Body of pancreas (tissue), 4 donors: ENCODE results near the gene GNL2. TPM values are rescaled to one million over a fixed set of nuclear protein-coding genes. Genes with fewer than 3 reads are reported as not detected.
A peak's percentile ranks its signal among the peaks of the same experiment; 100 is the strongest.

Experiments used
- ATAC-seq: fragments of 150-250 bp; one replicate; pipeline ENCODE4 v1.9.1; 2016
- DNase-seq, 4 donors: peaks; one replicate each; pipeline ENCODE4 v3.0.0-alpha.2; 2019
- H3K27ac ChIP-seq, 4 donors: fragments of 200-600 bp; sonication (generic); 1 replicate in 3 of 4; 2 replicates in 1 of 4; pipeline versions ENCODE4 v1.5.1 to v1.6.1; 2016 to 2019; ENCODE audit warnings: mild to moderate bottlenecking in 1 of 4, mixed read lengths in 1 of 4, moderate library complexity in 1 of 4
- H3K27me3 ChIP-seq, 2 donors: fragments of 200-600 bp; sonication (generic); one replicate each; pipeline ENCODE4 v1.6.0; 2016; ENCODE audit warnings: mild to moderate bottlenecking in 1 of 2
- H3K36me3 ChIP-seq, 2 donors: fragments of 200-600 bp; sonication (generic); replicated peaks in 1 of 2; 2 replicates each; pipeline ENCODE4 v1.5.1; 2016; ENCODE audit warnings: low read depth in 2 of 2; ENCODE audit not compliant: insufficient read depth in 1 of 2
- H3K4me1 ChIP-seq: fragments of 200-600 bp; sonication (generic); one replicate; pipeline ENCODE4 v1.6.0; 2016
- H3K4me3 ChIP-seq, 2 donors: fragments of 200-600 bp; sonication (generic); 1 replicate in 1 of 2; 2 replicates in 1 of 2; pipeline ENCODE4 v1.5.1; 2016 to 2019
- H3K9me3 ChIP-seq, 3 donors: fragments of 200-600 bp; sonication (generic); 1 replicate in 2 of 3; 2 replicates in 1 of 3; pipeline ENCODE4 v1.5.1; 2016
- CTCF ChIP-seq, 7 experiments: fragments of 450-650 bp in 4 of 7; fragments of 200-600 bp in 3 of 7; sonication (generic) in 3 of 7; IDR thresholded peaks; one replicate each; pipeline ENCODE4 v1.5.1; 2016 to 2019; ENCODE audit warnings: antibody characterized with exemption in 7 of 7
- POLR2A ChIP-seq, 3 donors: fragments of 450-650 bp; IDR thresholded peaks; one replicate each; pipeline ENCODE4 v1.6.1; 2016; ENCODE audit warnings: antibody characterized with exemption in 3 of 3, mild to moderate bottlenecking in 2 of 3
- WGBS, 2 donors: methylation state at CpG; one replicate each; pipeline ENCODE4 v1.1.5; 2017; 5-methylcytosine and 5-hydroxymethylcytosine counted together
- intact Hi-C: fragments of 100-400 bp; cut with DNase I; formaldehyde crosslinking; loops from one replicate; pipeline ENCODE4 v1.15.1; 2023
- total RNA-seq, 2 donors: library from RNA; depleted of rRNA; stranded (reverse); fragments of >200 nt; gene quantifications; one replicate each; pipeline ENCODE4 v1.1.0, GENCODE V29; 2016

The GNL2 gene
- total RNA-seq, 2 donors from 2014 or later = 22.8 to 33.0 TPM

GRCh38 chr1:37559080-37559479 lies 36.7 kb downstream of the GNL2 start:
- no peak for ATAC-seq
- WGBS, 2 donors = 85 to 97% methylated on average over 4 to 7 of the region's 7 CpGs

GRCh38 chr1:37558411-37558810 lies 37.3 kb downstream of the GNL2 start:
- Histone ChIP-seq H3K9me3 (no peaks in the 10 kb centered on the region), H3K27me3 (no peaks in the 10 kb centered on the region), H3K4me3 (no peak overlapping the region), H3K36me3 (peaks cover 0 to 2% of the 10 kb centered on the region in 2 donors), H3K4me1 (peaks cover 20% of the 10 kb centered on the region), H3K27ac (no peak overlapping the region)
- no peak for DNase-seq
- intact Hi-C loops = no loop called here
- WGBS, 2 donors = 82 to 92% methylated on average over 1 of the region's 1 CpG
- TF ChIP-seq CTCF (IDR thresholded peaks at IDR 0.05) (no peak), POLR2A (IDR thresholded peaks at IDR 0.05) (no peak)
- ATAC-seq = no peak

More at GRCh38 chr1:37559080-37559479, 36.7 kb downstream of the GNL2 start:
- no peaks in the 10 kb centered on the region for H3K27me3 ChIP-seq
- intact Hi-C loops = no loop called here
- no peak for DNase-seq
- H3K4me1 ChIP-seq = peaks cover 19% of the 10 kb centered on the region
- H3K27ac ChIP-seq = no peak overlapping the region
- TF ChIP-seq POLR2A (IDR thresholded peaks at IDR 0.05) (no peak), CTCF (IDR thresholded peaks at IDR 0.05) (no peak)
- H3K9me3 ChIP-seq = no peaks in the 10 kb centered on the region
- peaks cover 0 to 2% of the 10 kb centered on the region in 2 donors for H3K36me3 ChIP-seq
- H3K4me3 ChIP-seq = no peak overlapping the region

GRCh38 chr1:37557402-37557801 lies 38.3 kb downstream of the GNL2 start:
- DNase-seq (no peak), ATAC-seq (no peak)
- Histone ChIP-seq H3K27ac (peak overlapping the region in 3 of 4 donors; percentile 61 to 69 (median 63)), H3K4me1 (peaks cover 30% of the 10 kb centered on the region), H3K9me3 (no peaks in the 10 kb centered on the region), H3K27me3 (no peaks in the 10 kb centered on the region), H3K4me3 (peak overlapping the region in 1 of 2 donors; percentile 37), H3K36me3 (peaks cover 0 to 2% of the 10 kb centered on the region in 2 donors)
- 46 to 54% methylated on average over 3 of the region's 3 CpGs for WGBS, 2 donors
- intact Hi-C loops = no loop called here
- no peak for TF ChIP-seq POLR2A (IDR thresholded peaks at IDR 0.05)
- no peak for TF ChIP-seq CTCF (IDR thresholded peaks at IDR 0.05)

GRCh38 chr1:37556712-37557196 lies 39.0 kb downstream of the GNL2 start, which contains the start of gene DNALI1:
Gene DNALI1, plus strand, starts transcription at chr1:37556940. Its CDS starts 55 bp downstream, at chr1:37556995.
- WGBS, 2 donors = 1 to 6% methylated on average over 17 to 31 of the region's 31 CpGs

More at GRCh38 chr1:37556712-37557196, 39.0 kb downstream of the GNL2 start, which contains the start of gene DNALI1:
- H3K27ac ChIP-seq = peak within 1 kb of the TSS in 3 of 4 donors; percentile 61 to 69 (median 63)
- peaks cover 37% of the 10 kb centered on the region for H3K4me1 ChIP-seq
- ATAC-seq (peak; percentile 95), DNase-seq (peak; percentile 95 to 98 (median 96))
- H3K4me3 ChIP-seq = peak within 1 kb of the TSS in 1 of 2 donors; percentile 37
- H3K9me3 ChIP-seq = no peaks in the 10 kb centered on the region
- peaks cover 0 to under 1% of the 10 kb centered on the region in 2 donors for H3K36me3 ChIP-seq
- TF ChIP-seq CTCF (IDR thresholded peaks at IDR 0.05) (no peak), POLR2A (IDR thresholded peaks at IDR 0.05) (peak; percentile 35 to 78 (median 56))
- intact Hi-C loops = no loop called here
- no peaks in the 10 kb centered on the region for H3K27me3 ChIP-seq
